Measurements from ENCODE around the gene WSCD2. TPM values are rescaled to one million over a fixed set of nuclear protein-coding genes. Genes with fewer than 3 reads are reported as not detected.

WSCD2 gene
- polyA plus RNA-seq, 3 donors: not detected

DNA sequence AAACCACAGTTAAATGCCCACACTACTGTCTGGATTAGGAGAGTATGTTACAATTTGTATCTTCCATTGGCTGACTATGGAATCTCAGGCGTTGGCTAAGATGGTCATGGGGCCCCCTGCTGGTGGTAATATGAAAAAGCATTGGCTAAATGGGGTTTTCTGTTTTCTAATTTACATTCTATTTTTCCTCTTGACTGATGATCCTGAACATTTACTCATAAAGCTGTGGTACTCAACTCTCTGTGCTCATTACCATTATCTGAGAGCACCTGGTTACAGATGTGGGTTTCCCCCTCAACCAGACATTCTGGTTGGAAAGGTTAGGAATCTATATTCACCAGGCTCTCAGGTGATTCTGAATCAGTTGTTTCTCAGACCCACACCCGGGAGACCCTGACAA lies 64.8 kb downstream of the WSCD2 start:
- peak; percentile 5 to 28 (median 26) for DNase-seq
- no peaks in the 10 kb centered on the region for H3K36me3 ChIP-seq (replicated peaks in 1 of 2; ENCODE audit: control insufficient read depth in 1 of 2, insufficient read depth in 2 of 2, low read length in 2 of 2)
- H4K20me1 ChIP-seq (ENCODE audit: insufficient read depth, low read length): no peaks in the 10 kb centered on the region
- no peaks in the 10 kb centered on the region for H3K4me1 ChIP-seq (ENCODE audit: control insufficient read depth in 1 of 2, insufficient read depth in 2 of 2, low read length in 2 of 2)
- intact Hi-C loops (cut with micrococcal nuclease): loop anchor here in 1 of 2 donors (10.0 kb wide), 1 partner anchor 519 kb away; no protein-coding TSS in a partner anchor
- Mint-ChIP-seq H3K27ac (no peak overlapping the region), H3K9me3 (peaks cover 0 to 2% (median 0%) of the 10 kb centered on the region in 7 donors), H3K36me3 (no peaks in the 10 kb centered on the region), H3K27me3 (ENCODE audit: low read depth in 3 of 3) (peaks cover 1 to 7% (median 3%) of the 10 kb centered on the region in 3 donors), H3K4me1 (no peaks in the 10 kb centered on the region), H3K4me3 (no peak overlapping the region)
- H3K9ac ChIP-seq (ENCODE audit: insufficient read depth, low read length, poor library complexity, severe bottlenecking): no peak overlapping the region
- no peak overlapping the region for H3K4me2 ChIP-seq (replicated peaks; ENCODE audit: extremely low read depth, low read length, poor library complexity, severe bottlenecking)
- H3K27me3 ChIP-seq (ENCODE audit: control insufficient read depth in 2 of 2, insufficient read depth in 2 of 2, low read length in 2 of 2): no peaks in the 10 kb centered on the region
- no peak overlapping the region for H3K27ac ChIP-seq (ENCODE audit: low read depth in 1 of 2, low read length in 2 of 2)
- WGBS (ENCODE audit: insufficient coverage): 80% methylated on average over 1 of the region's 2 CpGs
- H3K79me2 ChIP-seq (ENCODE audit: insufficient read depth, low read length): no peaks in the 10 kb centered on the region
- H2AFZ ChIP-seq (ENCODE audit: insufficient read depth, low read depth, low read length, poor library complexity, severe bottlenecking): no peak overlapping the region
- H3K9me3 ChIP-seq (replicated peaks in 1 of 2; ENCODE audit: control insufficient read depth in 1 of 2, insufficient read depth in 1 of 2, low read length in 2 of 2): no peaks in the 10 kb centered on the region
- no peak overlapping the region for H3K4me3 ChIP-seq (replicated peaks in 1 of 3; ENCODE audit: low read depth in 2 of 3, low read length in 3 of 3)
- TF ChIP-seq, protein P1, sequence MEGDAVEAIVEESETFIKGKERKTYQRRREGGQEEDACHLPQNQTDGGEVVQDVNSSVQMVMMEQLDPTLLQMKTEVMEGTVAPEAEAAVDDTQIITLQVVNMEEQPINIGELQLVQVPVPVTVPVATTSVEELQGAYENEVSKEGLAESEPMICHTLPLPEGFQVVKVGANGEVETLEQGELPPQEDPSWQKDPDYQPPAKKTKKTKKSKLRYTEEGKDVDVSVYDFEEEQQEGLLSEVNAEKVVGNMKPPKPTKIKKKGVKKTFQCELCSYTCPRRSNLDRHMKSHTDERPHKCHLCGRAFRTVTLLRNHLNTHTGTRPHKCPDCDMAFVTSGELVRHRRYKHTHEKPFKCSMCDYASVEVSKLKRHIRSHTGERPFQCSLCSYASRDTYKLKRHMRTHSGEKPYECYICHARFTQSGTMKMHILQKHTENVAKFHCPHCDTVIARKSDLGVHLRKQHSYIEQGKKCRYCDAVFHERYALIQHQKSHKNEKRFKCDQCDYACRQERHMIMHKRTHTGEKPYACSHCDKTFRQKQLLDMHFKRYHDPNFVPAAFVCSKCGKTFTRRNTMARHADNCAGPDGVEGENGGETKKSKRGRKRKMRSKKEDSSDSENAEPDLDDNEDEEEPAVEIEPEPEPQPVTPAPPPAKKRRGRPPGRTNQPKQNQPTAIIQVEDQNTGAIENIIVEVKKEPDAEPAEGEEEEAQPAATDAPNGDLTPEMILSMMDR (IDR thresholded peaks at IDR 0.05): peak; percentile 92

DNA sequence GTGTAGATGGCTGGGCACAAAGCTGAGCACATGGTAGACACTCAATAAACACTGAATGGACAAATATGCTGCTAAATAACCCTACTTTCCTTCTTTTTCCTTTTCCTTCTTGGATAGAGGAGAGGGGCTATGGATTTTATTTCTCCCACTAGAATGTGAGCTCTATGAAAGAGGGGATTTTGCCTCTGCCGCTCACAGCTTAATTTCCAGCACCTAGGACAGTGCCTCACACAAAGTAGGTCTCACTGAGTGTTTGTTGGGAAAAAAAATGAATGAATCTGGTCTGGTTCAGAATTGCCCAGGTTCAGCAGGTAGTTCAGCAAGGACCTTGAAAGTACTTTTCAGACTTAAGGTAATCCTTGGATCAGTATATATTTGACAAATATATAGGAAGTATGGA lies 65.5 kb downstream of the WSCD2 start:
- Histone ChIP-seq H3K9ac (ENCODE audit: insufficient read depth, low read length, poor library complexity, severe bottlenecking) (no peak overlapping the region), H3K36me3 (replicated peaks in 1 of 2; ENCODE audit: control insufficient read depth in 1 of 2, insufficient read depth in 2 of 2, low read length in 2 of 2) (no peaks in the 10 kb centered on the region), H3K4me2 (replicated peaks; ENCODE audit: extremely low read depth, low read length, poor library complexity, severe bottlenecking) (no peak overlapping the region), H2AFZ (ENCODE audit: insufficient read depth, low read depth, low read length, poor library complexity, severe bottlenecking) (no peak overlapping the region), H3K9me3 (replicated peaks in 1 of 2; ENCODE audit: control insufficient read depth in 1 of 2, insufficient read depth in 1 of 2, low read length in 2 of 2) (no peaks in the 10 kb centered on the region), H3K27me3 (ENCODE audit: control insufficient read depth in 2 of 2, insufficient read depth in 2 of 2, low read length in 2 of 2) (no peaks in the 10 kb centered on the region), H4K20me1 (ENCODE audit: insufficient read depth, low read length) (no peaks in the 10 kb centered on the region), H3K4me3 (replicated peaks in 1 of 3; ENCODE audit: low read depth in 2 of 3, low read length in 3 of 3) (no peak overlapping the region), H3K4me1 (ENCODE audit: control insufficient read depth in 1 of 2, insufficient read depth in 2 of 2, low read length in 2 of 2) (no peaks in the 10 kb centered on the region), H3K79me2 (ENCODE audit: insufficient read depth, low read length) (no peaks in the 10 kb centered on the region), H3K27ac (ENCODE audit: low read depth in 1 of 2, low read length in 2 of 2) (no peak overlapping the region)
- Mint-ChIP-seq H3K36me3 (no peaks in the 10 kb centered on the region), H3K4me1 (no peaks in the 10 kb centered on the region), H3K27ac (no peak overlapping the region), H3K27me3 (ENCODE audit: low read depth in 3 of 3) (peaks cover 1 to 7% (median 5%) of the 10 kb centered on the region in 3 donors), H3K4me3 (no peak overlapping the region), H3K9me3 (peaks cover 0 to 2% (median 0%) of the 10 kb centered on the region in 7 donors)
- no CpG with 5 or more reads among the region's 1 CpG for WGBS (ENCODE audit: insufficient coverage)
- TF ChIP-seq, protein P1 (IDR thresholded peaks at IDR 0.05): no peak
- intact Hi-C loops (cut with micrococcal nuclease): loop anchor here in 1 of 2 donors (10.0 kb wide), 1 partner anchor 520 kb away; no protein-coding TSS in a partner anchor
- no peak for DNase-seq
